NB4 (cell line): Measurements from ENCODE around the gene SHB.

Experiments
- DNase-seq: peaks from one replicate; pipeline ENCODE4 v3.0.0; 2010; ENCODE audit warnings: low read depth
- H3K4me3 ChIP-seq: one replicate; pipeline ENCODE4 v1.5.1; 2011; ENCODE audit warnings: mild to moderate bottlenecking, low read depth, low read length, moderate library complexity
- MYC ChIP-seq: IDR thresholded peaks from 2 replicates; pipeline ENCODE4 v1.6.1; 2011; ENCODE audit warnings: low read depth, low read length
- POLR2A ChIP-seq: IDR thresholded peaks from 2 replicates; pipeline ENCODE4 v1.6.1; 2011; ENCODE audit warnings: mild to moderate bottlenecking; ENCODE audit not compliant: insufficient read length; ENCODE audit errors: extremely low read depth
- TF ChIP-seq, protein P1 (sequence below): IDR thresholded peaks from one replicate; pipeline ENCODE4 v1.5.1; 2012; ENCODE audit warnings: low read depth, low read length
- TF ChIP-seq, protein P2 (sequence below): IDR thresholded peaks from 2 replicates; pipeline ENCODE4 v1.6.1; 2011; ENCODE audit warnings: low read depth, low read length

The SHB gene

DNA sequence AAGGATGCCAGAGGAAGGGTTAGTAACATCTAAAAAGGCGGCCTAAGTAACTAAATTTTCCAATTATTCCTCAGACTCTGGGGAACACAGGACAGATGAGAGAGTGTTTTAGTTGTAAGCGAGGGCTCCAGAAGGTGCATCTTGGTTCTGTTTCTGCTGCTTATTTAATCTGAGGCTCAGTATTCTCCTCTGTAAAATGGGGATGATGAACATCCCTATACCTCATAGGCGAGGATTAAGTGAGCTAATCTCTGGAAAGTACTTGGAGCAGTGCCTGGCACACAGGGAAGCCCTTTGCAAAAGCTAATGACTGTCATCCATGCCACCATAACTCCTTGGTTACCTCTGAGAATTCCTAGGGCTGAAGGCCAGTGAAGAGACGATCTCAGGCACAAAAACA, 59.0 kb downstream of the SHB start:
- H3K4me3 ChIP-seq, result no peak overlapping the region
- DNase-seq, result no peak
- TF ChIP-seq, protein P1, sequence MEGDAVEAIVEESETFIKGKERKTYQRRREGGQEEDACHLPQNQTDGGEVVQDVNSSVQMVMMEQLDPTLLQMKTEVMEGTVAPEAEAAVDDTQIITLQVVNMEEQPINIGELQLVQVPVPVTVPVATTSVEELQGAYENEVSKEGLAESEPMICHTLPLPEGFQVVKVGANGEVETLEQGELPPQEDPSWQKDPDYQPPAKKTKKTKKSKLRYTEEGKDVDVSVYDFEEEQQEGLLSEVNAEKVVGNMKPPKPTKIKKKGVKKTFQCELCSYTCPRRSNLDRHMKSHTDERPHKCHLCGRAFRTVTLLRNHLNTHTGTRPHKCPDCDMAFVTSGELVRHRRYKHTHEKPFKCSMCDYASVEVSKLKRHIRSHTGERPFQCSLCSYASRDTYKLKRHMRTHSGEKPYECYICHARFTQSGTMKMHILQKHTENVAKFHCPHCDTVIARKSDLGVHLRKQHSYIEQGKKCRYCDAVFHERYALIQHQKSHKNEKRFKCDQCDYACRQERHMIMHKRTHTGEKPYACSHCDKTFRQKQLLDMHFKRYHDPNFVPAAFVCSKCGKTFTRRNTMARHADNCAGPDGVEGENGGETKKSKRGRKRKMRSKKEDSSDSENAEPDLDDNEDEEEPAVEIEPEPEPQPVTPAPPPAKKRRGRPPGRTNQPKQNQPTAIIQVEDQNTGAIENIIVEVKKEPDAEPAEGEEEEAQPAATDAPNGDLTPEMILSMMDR, result no peak
- TF ChIP-seq MYC, result no peak
- TF ChIP-seq, protein P2, sequence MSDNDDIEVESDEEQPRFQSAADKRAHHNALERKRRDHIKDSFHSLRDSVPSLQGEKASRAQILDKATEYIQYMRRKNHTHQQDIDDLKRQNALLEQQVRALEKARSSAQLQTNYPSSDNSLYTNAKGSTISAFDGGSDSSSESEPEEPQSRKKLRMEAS, result no peak
- no peak for TF ChIP-seq POLR2A

DNA sequence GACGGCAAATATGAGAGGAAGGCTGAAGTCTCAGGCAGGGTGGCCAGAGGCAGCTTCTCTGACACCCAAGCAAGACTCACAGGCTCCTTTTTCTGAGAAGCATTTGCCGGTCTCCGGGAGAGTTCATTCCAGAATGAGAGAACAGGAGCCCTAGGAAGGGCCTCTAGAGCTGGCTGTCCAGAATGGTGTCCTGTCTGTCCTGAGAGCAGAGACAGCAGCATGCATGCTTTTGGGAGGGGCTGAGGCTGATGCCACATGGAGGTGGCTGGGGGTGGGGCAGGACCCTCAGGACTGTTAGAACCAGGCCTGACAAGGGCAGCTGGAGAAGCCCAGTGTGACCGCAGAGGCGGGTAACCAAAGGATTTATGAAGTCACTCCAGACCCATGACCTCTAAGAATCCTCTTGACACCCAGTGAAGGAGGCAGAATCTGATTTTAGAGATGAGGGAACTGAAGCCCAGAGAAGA, 60.0 kb downstream of the SHB start:
- no peak for TF ChIP-seq POLR2A
- TF ChIP-seq, protein P1, result no peak
- no peak for TF ChIP-seq MYC
- TF ChIP-seq, protein P2, result no peak
- H3K4me3 ChIP-seq, result no peak overlapping the region
- no peak for DNase-seq

DNA sequence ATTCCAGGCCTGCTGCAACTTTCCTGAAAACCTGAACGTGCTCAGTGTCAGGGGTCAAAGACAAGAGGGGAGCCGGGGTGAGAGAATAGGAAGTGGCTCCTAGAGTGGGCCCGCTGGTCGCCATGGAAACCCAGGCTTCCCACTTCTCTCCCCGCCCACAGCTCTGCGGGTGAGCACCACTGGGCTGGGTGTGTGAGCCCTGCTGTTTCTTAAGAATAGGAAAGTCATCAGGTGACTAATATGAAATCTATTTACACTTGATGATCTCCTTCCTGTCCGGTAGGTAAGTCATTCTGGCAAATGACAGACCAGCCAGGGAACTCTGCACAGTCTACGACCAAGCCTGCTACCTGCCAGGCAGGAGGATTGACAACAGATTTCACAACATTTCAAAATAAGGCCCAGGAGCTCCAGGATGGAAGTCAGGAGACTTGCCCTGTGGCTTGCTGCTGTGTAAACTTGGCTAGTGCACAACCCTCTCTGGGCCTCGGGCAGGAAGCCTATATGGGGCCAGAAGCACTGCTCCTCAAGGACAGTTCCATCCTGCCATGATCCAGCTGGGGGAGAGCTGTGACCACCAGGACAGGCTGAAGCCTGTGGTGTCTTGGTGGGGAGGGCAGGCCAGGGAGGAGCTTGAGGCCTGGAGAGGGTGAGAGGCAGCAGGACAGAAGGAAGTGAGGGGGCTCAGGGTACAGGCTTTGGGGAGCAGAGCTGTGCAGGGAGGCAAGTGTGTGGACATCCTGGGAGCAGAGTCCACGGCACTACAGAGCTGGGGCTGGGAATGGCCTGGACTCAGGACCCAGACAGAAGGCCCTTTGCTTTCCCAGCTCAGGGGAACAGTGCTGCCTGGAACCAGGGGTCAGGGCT, 60.6 kb downstream of the SHB start:
- no peak overlapping the region for H3K4me3 ChIP-seq
- TF ChIP-seq, protein P1, result no peak
- no peak for TF ChIP-seq POLR2A
- TF ChIP-seq MYC, result no peak
- TF ChIP-seq, protein P2, result no peak
- peak; percentile 82 for DNase-seq

DNA sequence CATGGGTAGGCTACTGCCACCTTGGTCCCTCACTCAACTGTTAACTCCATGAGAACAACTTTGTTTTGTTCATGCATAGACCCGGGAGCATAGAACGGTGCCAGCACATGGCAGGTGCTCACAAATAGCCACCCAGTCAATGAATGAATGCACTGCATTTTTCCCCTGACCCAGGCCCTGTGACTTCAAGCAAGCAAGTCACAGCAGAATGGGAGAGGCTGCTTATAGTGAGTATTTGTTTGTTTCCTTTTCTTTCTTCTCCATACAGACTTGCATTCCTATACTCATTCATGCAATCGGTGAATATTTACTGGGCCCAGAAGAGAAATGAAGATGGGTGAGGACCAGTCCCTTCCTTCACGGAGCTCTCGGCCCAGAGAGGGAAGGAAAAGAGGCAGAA, 62.0 kb downstream of the SHB start:
- TF ChIP-seq MYC (no peak), POLR2A (no peak)
- TF ChIP-seq, protein P2, result no peak
- TF ChIP-seq, protein P1, result no peak
- DNase-seq, result no peak
- no peak overlapping the region for H3K4me3 ChIP-seq

DNA sequence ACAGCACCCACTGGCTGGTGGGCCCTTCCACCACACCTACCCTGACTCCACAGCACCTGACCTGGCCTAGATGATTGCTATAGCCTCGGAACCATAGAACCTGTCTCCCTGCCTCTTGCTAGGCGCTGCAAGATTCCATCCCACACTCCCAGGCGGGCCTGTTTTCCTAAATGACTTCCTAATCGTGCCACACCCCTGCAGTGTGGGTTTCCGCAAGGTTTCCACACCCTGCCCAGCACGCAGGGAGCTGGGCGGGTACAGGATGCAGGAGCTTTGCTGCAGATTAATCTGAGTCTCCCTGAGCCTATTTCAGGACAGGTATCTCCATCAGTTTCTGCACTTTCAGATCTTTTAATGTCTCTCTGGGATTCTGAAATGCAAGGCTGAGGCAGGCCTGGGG, 62.9 kb downstream of the SHB start:
- TF ChIP-seq, protein P2, result no peak
- TF ChIP-seq, protein P1, result no peak
- TF ChIP-seq MYC, result no peak
- TF ChIP-seq POLR2A, result no peak
- H3K4me3 ChIP-seq, result no peak overlapping the region
- DNase-seq, result no peak
